Measurements from ENCODE around the gene PSMD6. TPM values are rescaled to one million over a fixed set of nuclear protein-coding genes. Genes with fewer than 3 reads are reported as not detected.

PSMD6 gene
- total and polyA plus RNA-seq, 9 donors: 30.8 to 68.6 (median 55.7) TPM

GRCh38 chr3:64064804-64065203, 41.5 kb upstream of the PSMD6 start:
- WGBS, 3 donors: 97 to 99% (median 97%) methylated on average over 2 of the region's 2 CpGs
- no peak overlapping the region for H3K27ac ChIP-seq
- intact Hi-C loops (cut with DNase I): no loop called here
- no peaks in the 10 kb centered on the region for H3K36me3 ChIP-seq
- DNase-seq: no peak
- H3K4me3 ChIP-seq: no peak overlapping the region
- no peaks in the 10 kb centered on the region for H3K27me3 ChIP-seq
- no peak for TF ChIP-seq EP300 (IDR thresholded peaks at IDR 0.05)
- no peak for TF ChIP-seq POLR2A (IDR thresholded peaks at IDR 0.05)
- no peak for TF ChIP-seq CTCF (IDR thresholded peaks at IDR 0.05)
- no peaks in the 10 kb centered on the region for H3K4me1 ChIP-seq (ENCODE audit: insufficient read depth)
- H3K9me3 ChIP-seq: no peaks in the 10 kb centered on the region

- Histone ChIP-seq H3K9me3 (no peaks in the 10 kb centered on the region), H3K4me1 (ENCODE audit: insufficient read depth) (no peaks in the 10 kb centered on the region), H3K27me3 (no peaks in the 10 kb centered on the region), H3K36me3 (no peaks in the 10 kb centered on the region), H3K4me3 (no peak overlapping the region), H3K27ac (no peak overlapping the region)
- TF ChIP-seq CTCF (IDR thresholded peaks at IDR 0.05) (no peak), EP300 (IDR thresholded peaks at IDR 0.05) (no peak), POLR2A (IDR thresholded peaks at IDR 0.05) (no peak)
- DNase-seq: no peak
- intact Hi-C loops (cut with DNase I): no loop called here
- 67 to 91% (median 72%) methylated on average over 2 of the region's 2 CpGs for WGBS, 3 donors
These were observed 40.7 kb upstream of the PSMD6 start for GRCh38 chr3:64063983-64064438.

- intact Hi-C loops (cut with DNase I): no loop called here
- Histone ChIP-seq H3K36me3 (no peaks in the 10 kb centered on the region), H3K27me3 (no peaks in the 10 kb centered on the region), H3K27ac (no peak overlapping the region), H3K4me3 (no peak overlapping the region), H3K9me3 (no peaks in the 10 kb centered on the region), H3K4me1 (ENCODE audit: insufficient read depth) (no peaks in the 10 kb centered on the region)
- TF ChIP-seq EP300 (IDR thresholded peaks at IDR 0.05): no peak
- no peak for TF ChIP-seq CTCF (IDR thresholded peaks at IDR 0.05)
- no peak for TF ChIP-seq POLR2A (IDR thresholded peaks at IDR 0.05)
- 25 to 45% (median 36%) methylated on average over 5 of the region's 5 CpGs for WGBS, 3 donors
- DNase-seq: no peak
These were observed 40.1 kb upstream of the PSMD6 start for GRCh38 chr3:64063207-64063982.

GRCh38 chr3:64061628-64062027, 38.3 kb upstream of the PSMD6 start:
- TF ChIP-seq POLR2A (IDR thresholded peaks at IDR 0.05) (no peak), CTCF (IDR thresholded peaks at IDR 0.05) (no peak), EP300 (IDR thresholded peaks at IDR 0.05) (no peak)
- no peak for DNase-seq
- Histone ChIP-seq H3K27ac (no peak overlapping the region), H3K9me3 (no peaks in the 10 kb centered on the region), H3K4me1 (ENCODE audit: insufficient read depth) (no peaks in the 10 kb centered on the region), H3K27me3 (no peaks in the 10 kb centered on the region), H3K36me3 (no peaks in the 10 kb centered on the region), H3K4me3 (no peak overlapping the region)
- intact Hi-C loops (cut with DNase I): no loop called here
- 91 to 94% (median 93%) methylated on average over 5 of the region's 5 CpGs for WGBS, 3 donors

All from ovary (tissue), 9 donors.